Measurements from ENCODE around the gene FUT7. TPM values are rescaled to one million over a fixed set of nuclear protein-coding genes. Genes with fewer than 3 reads are reported as not detected.

The FUT7 gene
- total and polyA plus RNA-seq, 2 of the 13 experiments (the other 11 are each of a cell fraction or from before 2014, with no cell fraction given) = 0.05 TPM; not detected in 1

DNA sequence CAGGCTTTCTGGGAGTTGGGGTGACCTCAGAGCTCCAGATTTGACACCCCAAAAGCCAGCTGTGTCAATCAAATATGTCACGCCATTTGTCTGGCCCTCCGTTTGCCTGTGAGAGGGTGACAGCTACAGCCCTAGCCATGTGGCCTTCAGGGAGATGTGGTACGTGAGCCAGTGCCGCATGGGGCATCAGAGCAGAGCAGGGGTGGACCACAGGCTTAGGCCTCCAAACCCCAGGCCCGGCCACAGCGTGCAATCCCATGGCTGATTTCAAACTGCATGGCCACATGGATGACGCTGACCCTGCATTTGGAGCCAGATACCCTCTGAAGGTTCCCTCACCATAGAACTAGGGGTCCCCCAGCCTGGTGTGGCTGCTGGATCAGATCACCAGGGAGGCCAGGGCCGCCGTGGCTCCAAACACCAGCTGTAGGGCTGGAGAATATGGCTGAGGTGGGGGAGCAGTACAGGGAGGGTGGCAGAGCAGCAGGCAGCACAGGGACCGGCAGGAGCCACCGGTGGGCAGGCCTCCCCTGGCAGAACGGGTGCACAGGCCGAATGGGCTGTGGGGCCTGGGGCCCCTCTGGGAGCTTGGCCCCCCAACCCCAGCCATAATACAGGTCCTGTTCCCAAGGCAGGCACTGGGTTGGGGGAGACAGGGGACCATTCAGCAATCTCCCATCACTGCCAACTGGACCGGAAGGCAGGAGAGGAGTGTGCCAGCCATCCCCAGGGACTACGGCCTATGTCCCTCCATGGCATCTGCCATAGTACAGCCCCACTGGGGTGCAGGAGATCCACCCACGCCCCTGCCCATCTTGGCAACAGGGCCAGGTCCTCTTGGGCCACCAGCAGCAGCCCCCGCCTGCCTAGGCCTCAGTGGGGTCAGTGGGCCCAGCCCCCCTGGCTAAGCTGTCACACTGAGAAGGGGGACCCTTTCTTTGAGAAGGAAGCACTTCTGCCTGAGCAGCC lies 36.9 kb upstream of the FUT7 start:
- intact Hi-C loops (cut with micrococcal nuclease; ENCODE audit: unreplicated experiment) (no loop called here), in situ Hi-C loops (cut with HindIII; ENCODE audit: extremely low pct_ligation_motif_present, low pct_unique_long_range_greater_than_20kb) (no loop called here)
- Histone ChIP-seq H3K4me3 (replicated peaks in 1 of 3; ENCODE audit: insufficient read depth in 1 of 3, low read depth in 2 of 3, low read length in 3 of 3) (peak overlapping the region; percentile 58 to 88 (median 74)), H3K9me3 (ENCODE audit: low read length) (no peaks in the 10 kb centered on the region), H3K27me3 (ENCODE audit: control insufficient read depth in 1 of 2, insufficient read depth in 2 of 2, low read length in 2 of 2) (no peaks in the 10 kb centered on the region; a peak in 1 of 5 replicates), H3K9ac (ENCODE audit: insufficient read depth, low read depth, low read length) (peak overlapping the region; percentile 67), H3K4me1 (ENCODE audit: insufficient read depth, low read length) (peaks cover 42% of the 10 kb centered on the region), H3K27ac (ENCODE audit: extremely low read length, insufficient read depth, low read length) (peak overlapping the region; percentile 26), H2AFZ (ENCODE audit: low read length) (no peak overlapping the region), H3K4me2 (ENCODE audit: low read depth, low read length) (peak overlapping the region; percentile 96), H3K79me2 (ENCODE audit: insufficient read depth, low read length) (peaks cover 13% of the 10 kb centered on the region), H3K36me3 (replicated peaks in 1 of 2; ENCODE audit: control insufficient read depth in 1 of 2, insufficient read depth in 2 of 2, low read length in 2 of 2) (peaks cover 3 to 16% of the 10 kb centered on the region in 2 experiments; a peak in 2 of 5 replicates), H4K20me1 (ENCODE audit: insufficient read depth, low read length) (peaks cover 7% of the 10 kb centered on the region; the same call in 1 of the 2 replicates)
- peak; percentile 8; the same call in 2 of the 3 replicates for ATAC-seq
- ChIA-PET POLR2A (interaction anchor here (1.0 to 6.0 kb wide), 12 partner anchors 8 to 132 kb away, joined by 3 to 105 read pairs (median 5); partner anchors contain the start of genes ENTPD2, MAN1B1, NPDC1 and TPRN), CTCF (ENCODE audit: low intra/inter-chr PET ratio, low total read pairs) (interaction anchor here (1.5 to 2.2 kb wide), 3 partner anchors 18 to 22 kb away, joined by 5 to 25 read pairs (median 12); partner anchors contain the start of genes MAN1B1 and NPDC1)
- FAIRE-seq = no peak
- no peak for DNase-seq (ENCODE audit: low spot score)
- no TSS peak for BruUV-seq (replicated peaks)
- 7% methylated on average over 7 of the region's 17 CpGs for WGBS (ENCODE audit: low lambda C conversion rate)
- TF ChIP-seq ZNF430 (CRISPR knock-in tag; IDR thresholded peaks at IDR 0.05) = 0 out of 2 replicates have a peak, but pooled peaks have one; percentile 13
- TF ChIP-seq NCOA1 (CRISPR knock-in tag; IDR thresholded peaks at IDR 0.05) = no peak
- TF ChIP-seq, protein P1, sequence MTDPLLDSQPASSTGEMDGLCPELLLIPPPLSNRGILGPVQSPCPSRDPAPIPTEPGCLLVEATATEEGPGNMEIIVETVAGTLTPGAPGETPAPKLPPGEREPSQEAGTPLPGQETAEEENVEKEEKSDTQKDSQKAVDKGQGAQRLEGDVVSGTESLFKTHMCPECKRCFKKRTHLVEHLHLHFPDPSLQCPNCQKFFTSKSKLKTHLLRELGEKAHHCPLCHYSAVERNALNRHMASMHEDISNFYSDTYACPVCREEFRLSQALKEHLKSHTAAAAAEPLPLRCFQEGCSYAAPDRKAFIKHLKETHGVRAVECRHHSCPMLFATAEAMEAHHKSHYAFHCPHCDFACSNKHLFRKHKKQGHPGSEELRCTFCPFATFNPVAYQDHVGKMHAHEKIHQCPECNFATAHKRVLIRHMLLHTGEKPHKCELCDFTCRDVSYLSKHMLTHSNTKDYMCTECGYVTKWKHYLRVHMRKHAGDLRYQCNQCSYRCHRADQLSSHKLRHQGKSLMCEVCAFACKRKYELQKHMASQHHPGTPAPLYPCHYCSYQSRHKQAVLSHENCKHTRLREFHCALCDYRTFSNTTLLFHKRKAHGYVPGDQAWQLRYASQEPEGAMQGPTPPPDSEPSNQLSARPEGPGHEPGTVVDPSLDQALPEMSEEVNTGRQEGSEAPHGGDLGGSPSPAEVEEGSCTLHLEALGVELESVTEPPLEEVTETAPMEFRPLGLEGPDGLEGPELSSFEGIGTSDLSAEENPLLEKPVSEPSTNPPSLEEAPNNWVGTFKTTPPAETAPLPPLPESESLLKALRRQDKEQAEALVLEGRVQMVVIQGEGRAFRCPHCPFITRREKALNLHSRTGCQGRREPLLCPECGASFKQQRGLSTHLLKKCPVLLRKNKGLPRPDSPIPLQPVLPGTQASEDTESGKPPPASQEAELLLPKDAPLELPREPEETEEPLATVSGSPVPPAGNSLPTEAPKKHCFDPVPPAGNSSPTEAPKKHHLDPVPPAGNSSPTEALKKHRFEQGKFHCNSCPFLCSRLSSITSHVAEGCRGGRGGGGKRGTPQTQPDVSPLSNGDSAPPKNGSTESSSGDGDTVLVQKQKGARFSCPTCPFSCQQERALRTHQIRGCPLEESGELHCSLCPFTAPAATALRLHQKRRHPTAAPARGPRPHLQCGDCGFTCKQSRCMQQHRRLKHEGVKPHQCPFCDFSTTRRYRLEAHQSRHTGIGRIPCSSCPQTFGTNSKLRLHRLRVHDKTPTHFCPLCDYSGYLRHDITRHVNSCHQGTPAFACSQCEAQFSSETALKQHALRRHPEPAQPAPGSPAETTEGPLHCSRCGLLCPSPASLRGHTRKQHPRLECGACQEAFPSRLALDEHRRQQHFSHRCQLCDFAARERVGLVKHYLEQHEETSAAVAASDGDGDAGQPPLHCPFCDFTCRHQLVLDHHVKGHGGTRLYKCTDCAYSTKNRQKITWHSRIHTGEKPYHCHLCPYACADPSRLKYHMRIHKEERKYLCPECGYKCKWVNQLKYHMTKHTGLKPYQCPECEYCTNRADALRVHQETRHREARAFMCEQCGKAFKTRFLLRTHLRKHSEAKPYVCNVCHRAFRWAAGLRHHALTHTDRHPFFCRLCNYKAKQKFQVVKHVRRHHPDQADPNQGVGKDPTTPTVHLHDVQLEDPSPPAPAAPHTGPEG (CRISPR knock-in tag; IDR thresholded peaks at IDR 0.05) = no peak
- TF ChIP-seq, protein P2, sequence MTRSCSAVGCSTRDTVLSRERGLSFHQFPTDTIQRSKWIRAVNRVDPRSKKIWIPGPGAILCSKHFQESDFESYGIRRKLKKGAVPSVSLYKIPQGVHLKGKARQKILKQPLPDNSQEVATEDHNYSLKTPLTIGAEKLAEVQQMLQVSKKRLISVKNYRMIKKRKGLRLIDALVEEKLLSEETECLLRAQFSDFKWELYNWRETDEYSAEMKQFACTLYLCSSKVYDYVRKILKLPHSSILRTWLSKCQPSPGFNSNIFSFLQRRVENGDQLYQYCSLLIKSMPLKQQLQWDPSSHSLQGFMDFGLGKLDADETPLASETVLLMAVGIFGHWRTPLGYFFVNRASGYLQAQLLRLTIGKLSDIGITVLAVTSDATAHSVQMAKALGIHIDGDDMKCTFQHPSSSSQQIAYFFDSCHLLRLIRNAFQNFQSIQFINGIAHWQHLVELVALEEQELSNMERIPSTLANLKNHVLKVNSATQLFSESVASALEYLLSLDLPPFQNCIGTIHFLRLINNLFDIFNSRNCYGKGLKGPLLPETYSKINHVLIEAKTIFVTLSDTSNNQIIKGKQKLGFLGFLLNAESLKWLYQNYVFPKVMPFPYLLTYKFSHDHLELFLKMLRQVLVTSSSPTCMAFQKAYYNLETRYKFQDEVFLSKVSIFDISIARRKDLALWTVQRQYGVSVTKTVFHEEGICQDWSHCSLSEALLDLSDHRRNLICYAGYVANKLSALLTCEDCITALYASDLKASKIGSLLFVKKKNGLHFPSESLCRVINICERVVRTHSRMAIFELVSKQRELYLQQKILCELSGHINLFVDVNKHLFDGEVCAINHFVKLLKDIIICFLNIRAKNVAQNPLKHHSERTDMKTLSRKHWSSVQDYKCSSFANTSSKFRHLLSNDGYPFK (CRISPR knock-in tag; IDR thresholded peaks at IDR 0.05; ENCODE audit: borderline replicate concordance) = peak; percentile 2; the same call in 1 of the 2 replicates
- TF ChIP-seq ZNF563 (CRISPR knock-in tag; IDR thresholded peaks at IDR 0.05) = no peak
- TF ChIP-seq ZFY (CRISPR knock-in tag; IDR thresholded peaks at IDR 0.05) = peak; percentile 9; the same call in 1 of the 2 replicates
- TF ChIP-seq ZNF264 (CRISPR knock-in tag; IDR thresholded peaks at IDR 0.05) = no peak
- TF ChIP-seq ZC3H13 (CRISPR knock-in tag; IDR thresholded peaks at IDR 0.05) = 0 out of 2 replicates have a peak, but pooled peaks have one; percentile 2
- TF ChIP-seq, protein P3, sequence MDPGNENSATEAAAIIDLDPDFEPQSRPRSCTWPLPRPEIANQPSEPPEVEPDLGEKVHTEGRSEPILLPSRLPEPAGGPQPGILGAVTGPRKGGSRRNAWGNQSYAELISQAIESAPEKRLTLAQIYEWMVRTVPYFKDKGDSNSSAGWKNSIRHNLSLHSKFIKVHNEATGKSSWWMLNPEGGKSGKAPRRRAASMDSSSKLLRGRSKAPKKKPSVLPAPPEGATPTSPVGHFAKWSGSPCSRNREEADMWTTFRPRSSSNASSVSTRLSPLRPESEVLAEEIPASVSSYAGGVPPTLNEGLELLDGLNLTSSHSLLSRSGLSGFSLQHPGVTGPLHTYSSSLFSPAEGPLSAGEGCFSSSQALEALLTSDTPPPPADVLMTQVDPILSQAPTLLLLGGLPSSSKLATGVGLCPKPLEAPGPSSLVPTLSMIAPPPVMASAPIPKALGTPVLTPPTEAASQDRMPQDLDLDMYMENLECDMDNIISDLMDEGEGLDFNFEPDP (CRISPR knock-in tag; conservative IDR thresholded peaks at IDR 0.05) = 0 out of 2 replicates have a peak, but pooled peaks have one; percentile 75
- no peak for TF ChIP-seq ZNF101 (CRISPR knock-in tag; IDR thresholded peaks at IDR 0.05; ENCODE audit: borderline replicate concordance, low read depth)
- no peak for TF ChIP-seq MEIS2 (CRISPR knock-in tag; IDR thresholded peaks at IDR 0.05)
